ENCODE results near the gene PSMB2.

PSMB2 gene

GRCh38 chr1:35675773-35676172 lies 34.4 kb upstream of the PSMB2 start:
- Histone ChIP-seq H3K36me3 (no peaks in the 10 kb centered on the region), H3K4me3 (ENCODE audit: low read depth in 1 of 2, low read length in 1 of 2) (no peak overlapping the region), H3K27ac (no peak overlapping the region), H3K27me3 (peaks cover 11% of the 10 kb centered on the region), H3K9me3 (no peaks in the 10 kb centered on the region), H3K4me1 (ENCODE audit: control insufficient read depth in 1 of 2, insufficient read depth in 1 of 2, low read depth in 1 of 2, low read length in 1 of 2) (no peaks in the 10 kb centered on the region)
- no peak for TF ChIP-seq CTCF (IDR thresholded peaks at IDR 0.05)

- H3K27ac ChIP-seq, result no peak overlapping the region
- H3K9me3 ChIP-seq, result no peaks in the 10 kb centered on the region
- no peaks in the 10 kb centered on the region for H3K36me3 ChIP-seq
- no peak for TF ChIP-seq CTCF (IDR thresholded peaks at IDR 0.05)
- H3K27me3 ChIP-seq, result peaks cover 7% of the 10 kb centered on the region
- no peak overlapping the region for H3K4me3 ChIP-seq (ENCODE audit: low read depth in 1 of 2, low read length in 1 of 2)
- no peaks in the 10 kb centered on the region for H3K4me1 ChIP-seq (ENCODE audit: control insufficient read depth in 1 of 2, insufficient read depth in 1 of 2, low read depth in 1 of 2, low read length in 1 of 2)
These were observed 32.8 kb upstream of the PSMB2 start for GRCh38 chr1:35674111-35674510.

- Histone ChIP-seq H3K4me1 (ENCODE audit: control insufficient read depth in 1 of 2, insufficient read depth in 1 of 2, low read depth in 1 of 2, low read length in 1 of 2) (no peaks in the 10 kb centered on the region), H3K4me3 (ENCODE audit: low read depth in 1 of 2, low read length in 1 of 2) (no peak overlapping the region), H3K27ac (no peak overlapping the region), H3K9me3 (no peaks in the 10 kb centered on the region), H3K36me3 (no peaks in the 10 kb centered on the region), H3K27me3 (peaks cover 18% of the 10 kb centered on the region)
- TF ChIP-seq CTCF (IDR thresholded peaks at IDR 0.05), result no peak
These were observed 30.8 kb upstream of the PSMB2 start for GRCh38 chr1:35672116-35672515.

- no peak for TF ChIP-seq CTCF (IDR thresholded peaks at IDR 0.05)
- no peaks in the 10 kb centered on the region for H3K4me1 ChIP-seq (ENCODE audit: control insufficient read depth in 1 of 2, insufficient read depth in 1 of 2, low read depth in 1 of 2, low read length in 1 of 2)
- H3K36me3 ChIP-seq, result no peaks in the 10 kb centered on the region
- no peak overlapping the region for H3K4me3 ChIP-seq (ENCODE audit: low read depth in 1 of 2, low read length in 1 of 2)
- peaks cover 51% of the 10 kb centered on the region for H3K27me3 ChIP-seq
- no peaks in the 10 kb centered on the region for H3K9me3 ChIP-seq
- H3K27ac ChIP-seq, result no peak overlapping the region
These were observed 27.2 kb upstream of the PSMB2 start for GRCh38 chr1:35668506-35668905.

- Histone ChIP-seq H3K4me1 (ENCODE audit: control insufficient read depth in 1 of 2, insufficient read depth in 1 of 2, low read depth in 1 of 2, low read length in 1 of 2) (no peaks in the 10 kb centered on the region), H3K36me3 (no peaks in the 10 kb centered on the region), H3K4me3 (ENCODE audit: low read depth in 1 of 2, low read length in 1 of 2) (no peak overlapping the region), H3K27me3 (peaks cover 49% of the 10 kb centered on the region), H3K9me3 (no peaks in the 10 kb centered on the region), H3K27ac (no peak overlapping the region)
- no peak for TF ChIP-seq CTCF (IDR thresholded peaks at IDR 0.05)
These were observed 25.6 kb upstream of the PSMB2 start for GRCh38 chr1:35666916-35667315.

GRCh38 chr1:35666216-35666615 lies 24.9 kb upstream of the PSMB2 start:
- no peaks in the 10 kb centered on the region for H3K36me3 ChIP-seq
- H3K27ac ChIP-seq, result no peak overlapping the region
- peaks cover 49% of the 10 kb centered on the region for H3K27me3 ChIP-seq
- no peaks in the 10 kb centered on the region for H3K9me3 ChIP-seq
- no peak for TF ChIP-seq CTCF (IDR thresholded peaks at IDR 0.05)
- no peaks in the 10 kb centered on the region for H3K4me1 ChIP-seq (ENCODE audit: control insufficient read depth in 1 of 2, insufficient read depth in 1 of 2, low read depth in 1 of 2, low read length in 1 of 2)
- H3K4me3 ChIP-seq (ENCODE audit: low read depth in 1 of 2, low read length in 1 of 2), result no peak overlapping the region
